DMS79 (cell line): ENCODE measurements around the gene LAMA3.
"Not testable (repeated sequence)": the region's sequence is repeated elsewhere in the genome, so short reads cannot be mapped to it uniquely, and the experiment has no call there.

Source experiments
- DNase-seq: peaks from one replicate; lab custom pipeline; 2025; lab: John Stamatoyannopoulos, UW

LAMA3 gene

GRCh38 chr18:23732439-23732838 lies 43.2 kb downstream of the LAMA3 start:
- DNase-seq = no peak

DNA sequence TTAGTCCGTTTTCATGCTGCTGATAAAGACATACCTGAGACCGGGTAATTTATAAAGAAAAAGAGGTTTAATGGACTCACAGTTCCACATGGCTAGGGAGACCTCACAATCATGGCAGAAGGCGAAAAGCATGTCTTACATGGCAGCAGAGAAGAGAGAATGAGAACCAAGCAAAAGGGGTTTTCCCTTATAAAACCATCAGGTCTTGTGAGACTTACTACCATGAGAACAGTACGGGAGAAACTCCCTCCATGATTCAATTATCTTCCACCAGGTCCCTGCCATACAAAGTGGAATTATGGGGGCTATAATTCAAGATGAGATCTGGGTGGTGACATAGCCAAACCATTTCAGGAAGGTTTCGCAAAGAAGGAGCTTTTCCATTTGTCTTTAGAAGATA lies 44.0 kb downstream of the LAMA3 start:
- not testable (repeated sequence) for DNase-seq

- DNase-seq = no peak
Observed at GRCh38 chr18:23733895-23734294, 44.6 kb downstream of the LAMA3 start.

GRCh38 chr18:23735021-23735464 lies 45.8 kb downstream of the LAMA3 start:
- DNase-seq = peak; percentile 68

DNA sequence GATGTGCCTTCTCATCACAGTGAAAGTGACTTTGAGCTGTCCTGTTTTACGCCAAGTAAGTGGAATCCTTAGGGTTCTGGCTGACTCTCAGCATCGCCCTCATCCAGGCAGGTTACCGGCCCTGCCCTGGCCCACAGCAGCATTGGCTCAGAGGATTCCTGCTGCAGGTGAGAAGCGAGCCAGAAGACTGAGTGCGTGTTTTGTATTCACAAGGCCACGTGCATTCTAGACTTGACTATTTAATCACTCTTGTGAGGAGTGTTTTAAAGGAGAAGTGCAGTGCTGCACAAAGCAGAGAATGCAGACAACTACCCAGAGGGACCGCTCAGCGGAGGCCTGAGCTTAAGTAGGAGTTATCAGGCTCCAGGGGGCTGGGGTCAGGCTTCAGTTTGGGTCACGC lies 48.3 kb downstream of the LAMA3 start:
- DNase-seq = no peak

DNA sequence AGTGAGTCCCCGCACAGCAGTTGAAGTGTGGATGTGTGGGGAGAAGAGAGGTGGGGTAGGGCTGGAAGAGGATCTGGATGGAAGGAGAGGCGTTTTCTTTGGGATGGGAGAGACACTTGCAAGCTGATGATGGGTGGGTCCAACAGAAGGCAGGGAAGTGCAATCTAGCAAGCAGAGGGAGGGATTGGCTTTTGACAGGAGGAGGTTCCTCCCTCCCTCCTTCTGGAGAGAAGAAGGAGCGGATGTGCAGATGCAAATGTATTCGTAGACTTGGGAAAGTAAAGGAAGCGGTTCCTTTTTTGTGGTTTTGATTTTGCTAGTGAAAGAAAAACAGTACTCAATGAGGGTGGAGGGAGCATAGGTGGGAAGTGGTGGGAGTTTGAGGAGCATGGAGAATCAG lies 48.9 kb downstream of the LAMA3 start:
- no peak for DNase-seq

DNA sequence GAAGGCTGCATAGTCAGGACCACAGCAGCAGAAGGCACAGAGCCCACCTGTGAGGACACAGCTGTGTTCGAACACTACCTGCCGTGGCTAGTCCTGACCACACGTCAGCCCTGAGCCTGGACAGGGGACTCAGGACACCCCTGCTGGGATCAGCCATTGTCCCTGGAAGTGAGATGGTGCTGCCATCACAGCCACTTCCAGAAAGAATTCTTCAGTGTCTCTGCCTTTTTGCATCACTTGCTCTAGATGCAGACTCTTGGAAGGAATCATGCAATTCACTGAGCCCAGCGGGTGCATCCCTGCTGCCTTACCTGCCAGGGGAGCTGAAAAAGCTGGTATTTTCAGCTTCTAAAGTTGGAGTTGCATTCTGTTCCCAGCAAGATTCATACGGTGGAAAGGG lies 49.3 kb downstream of the LAMA3 start:
- DNase-seq = no peak

- DNase-seq = no peak
Observed at GRCh38 chr18:23740105-23740830, 51.0 kb downstream of the LAMA3 start.

DNA sequence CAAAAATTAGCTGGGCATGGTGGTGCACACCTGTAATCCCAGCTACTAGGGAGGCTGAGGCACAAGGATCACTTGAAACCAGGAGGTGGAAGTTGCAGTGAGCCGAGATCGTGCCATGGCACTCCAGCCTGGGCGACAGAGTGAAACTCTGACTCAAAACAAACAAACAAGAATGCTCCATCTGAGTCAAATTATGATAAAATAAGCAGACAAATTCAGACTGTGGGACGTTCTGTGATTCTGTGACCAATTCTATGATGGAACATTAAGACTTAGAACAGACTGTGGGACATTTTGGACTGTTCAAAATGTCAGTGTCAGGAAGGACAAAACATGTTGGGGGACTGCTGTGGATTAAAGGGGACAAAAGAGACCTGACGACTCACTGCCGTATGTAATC lies 52.7 kb downstream of the LAMA3 start:
- not testable (repeated sequence) for DNase-seq

GRCh38 chr18:23743733-23744333 lies 54.6 kb downstream of the LAMA3 start:
- DNase-seq = peak; percentile 74

DNA sequence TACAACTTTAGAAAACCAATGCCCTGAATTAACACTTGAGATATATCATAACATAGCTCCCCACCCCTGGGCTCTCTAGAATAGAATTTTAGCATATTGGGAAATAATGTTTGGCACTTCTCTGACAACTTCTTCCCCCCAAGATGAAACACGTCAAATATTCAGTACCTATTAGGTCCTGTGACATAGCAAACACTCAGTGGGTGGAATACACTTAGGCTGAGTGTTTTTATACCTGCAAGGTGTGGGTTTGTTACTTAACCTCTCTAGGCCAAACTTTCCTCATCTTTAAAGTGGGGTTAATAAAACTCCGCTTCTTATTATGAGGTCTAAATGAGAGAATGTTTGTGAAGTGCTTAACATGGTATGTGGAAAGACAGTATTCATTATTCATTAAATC lies 56.1 kb downstream of the LAMA3 start:
- no peak for DNase-seq

- DNase-seq = no peak
Observed at GRCh38 chr18:23746851-23747250, 57.6 kb downstream of the LAMA3 start.

GRCh38 chr18:23752363-23752762 lies 63.1 kb downstream of the LAMA3 start:
- no peak for DNase-seq

DNA sequence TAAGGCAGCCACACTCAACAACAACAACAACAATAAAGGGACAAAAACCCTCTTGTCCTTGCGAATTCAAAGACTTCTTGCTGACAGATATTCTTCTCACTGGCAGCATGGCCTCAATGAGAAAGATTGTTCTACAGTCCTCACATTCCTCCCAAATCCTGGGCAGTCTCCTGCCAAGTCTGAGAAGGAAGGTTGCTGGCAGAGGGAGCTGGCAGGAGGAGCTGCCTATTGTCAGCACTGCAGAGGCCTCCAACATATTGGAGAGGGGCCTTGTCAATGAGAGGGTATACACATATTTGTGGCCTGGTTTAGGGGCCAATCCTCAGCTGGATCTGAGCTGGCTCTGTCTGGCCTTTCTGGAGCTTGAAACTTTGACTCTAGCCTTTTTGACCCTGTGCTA lies 63.5 kb downstream of the LAMA3 start:
- no peak for DNase-seq

DNA sequence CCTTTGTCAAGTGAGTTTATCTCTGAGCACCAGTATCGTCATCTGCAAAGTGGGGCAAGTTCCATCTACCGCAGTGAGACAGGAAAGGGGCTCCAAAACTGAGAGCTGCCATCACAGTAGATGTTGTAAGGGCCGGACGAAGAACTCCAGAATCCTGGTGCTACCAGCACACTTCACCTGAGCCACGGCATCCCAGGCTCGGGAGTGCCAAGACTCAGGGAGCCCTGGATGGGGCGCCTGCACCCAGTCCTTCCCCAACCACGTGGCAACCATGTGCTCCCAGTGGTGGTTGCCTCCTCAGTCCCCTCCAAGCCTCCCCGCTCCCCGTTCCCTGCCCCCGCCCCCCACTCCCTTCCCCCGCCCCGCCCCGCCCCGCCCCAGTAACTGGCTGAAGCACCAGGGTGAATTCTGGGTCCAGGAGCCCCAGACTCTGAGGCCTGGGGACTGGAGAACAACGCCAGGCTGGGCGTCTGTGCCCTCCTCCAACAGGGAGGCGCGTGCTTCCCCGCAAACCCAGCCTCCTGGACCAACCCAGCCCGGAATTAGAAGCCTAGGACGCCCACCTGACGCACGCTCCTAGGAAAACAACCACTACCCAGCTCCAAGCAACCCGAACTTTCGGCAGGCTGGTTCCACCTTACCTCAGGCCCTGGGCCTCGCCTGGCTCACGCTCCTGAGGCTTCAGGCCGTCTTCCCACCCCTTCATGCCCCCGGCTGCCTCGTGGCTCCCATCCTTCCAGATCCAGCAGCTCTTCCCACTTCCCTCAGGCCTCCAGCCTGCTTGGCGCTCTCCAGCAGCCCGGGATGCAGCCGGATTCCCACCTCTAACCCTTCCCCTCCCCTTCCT lies 67.6 kb downstream of the LAMA3 start:
- no peak for DNase-seq

- DNase-seq = no peak
Observed at GRCh38 chr18:23757437-23757733, 68.1 kb downstream of the LAMA3 start.

GRCh38 chr18:23758281-23758680 lies 69.0 kb downstream of the LAMA3 start:
- no peak for DNase-seq

GRCh38 chr18:23761941-23762340 lies 72.7 kb downstream of the LAMA3 start:
- no peak for DNase-seq

- no peak for DNase-seq
Observed at GRCh38 chr18:23763343-23763742, 74.1 kb downstream of the LAMA3 start.

DNA sequence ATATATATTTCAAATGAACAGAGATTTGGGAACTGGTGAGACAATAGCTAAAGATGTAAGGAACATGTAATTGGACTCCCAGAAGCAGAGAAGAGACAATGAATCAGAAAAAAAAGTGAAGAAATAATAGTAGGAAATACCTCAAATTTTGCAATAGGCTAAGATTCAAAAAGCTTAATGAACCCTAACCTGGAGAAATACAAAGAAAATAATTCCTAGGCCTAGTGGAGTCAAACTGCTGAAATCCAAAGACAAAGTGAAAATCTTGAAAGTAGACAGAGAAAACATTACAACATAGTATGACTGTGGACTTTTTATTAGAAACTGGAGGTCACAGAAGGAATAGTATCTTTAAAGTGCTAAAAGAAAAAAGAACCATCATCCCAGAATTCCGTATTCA lies 76.7 kb downstream of the LAMA3 start:
- DNase-seq = no peak

- no peak for DNase-seq
Observed at GRCh38 chr18:23772327-23773024, 83.2 kb downstream of the LAMA3 start.

- no peak for DNase-seq
Observed at GRCh38 chr18:23776306-23776705, 87.1 kb downstream of the LAMA3 start.

- DNase-seq = no peak
Observed at GRCh38 chr18:23778828-23779227, 89.6 kb downstream of the LAMA3 start.
